Activated CD8-positive, alpha-beta T cell treated with anti-CD3 and anti-CD28 coated beads for 36 hours (primary cell): Measurements from ENCODE around the gene SREK1. TPM values are rescaled to one million over a fixed set of nuclear protein-coding genes. Genes with fewer than 3 reads are reported as not detected.

Source experiments
- ATAC-seq: fragments of 200-7000 bp; cut with Tn5 transposase; one replicate; pipeline ENCODE4 v1.10.0; 2021; ENCODE audit warnings: mild to moderate bottlenecking, moderate library complexity
- CTCF ChIA-PET: fragments of 350-600 bp; sonication (Branson Sonifier 250); formaldehyde crosslinking; loops from one replicate; lab custom pipeline; 2021; ENCODE audit warnings: antibody characterized with exemption; lab: Charles Lee
- POLR2A ChIA-PET: fragments of 350-600 bp; sonication (Branson Sonifier 250); formaldehyde crosslinking; loops from one replicate; lab custom pipeline; 2021; ENCODE audit warnings: antibody characterized with exemption; lab: Charles Lee
- DNase-seq: peaks from one replicate; pipeline ENCODE4 v3.0.0-alpha.2; 2020
- H3K27ac Mint-ChIP-seq: one replicate; pipeline ENCODE4 v1.8.0; 2021; ENCODE audit warnings: mild to moderate bottlenecking, mixed read lengths
- H3K27me3 Mint-ChIP-seq: one replicate; pipeline ENCODE4 v1.8.0; 2021; ENCODE audit warnings: mixed read lengths
- H3K36me3 Mint-ChIP-seq: one replicate; pipeline ENCODE4 v1.8.0; 2021; ENCODE audit warnings: low read depth, mixed read lengths
- H3K4me1 Mint-ChIP-seq: one replicate; pipeline ENCODE4 v1.8.0; 2021; ENCODE audit warnings: low read depth, mixed read lengths
- H3K4me3 Mint-ChIP-seq: one replicate; pipeline ENCODE4 v1.8.0; 2021; ENCODE audit warnings: mild to moderate bottlenecking, moderate library complexity, mixed read lengths
- H3K9me3 Mint-ChIP-seq: one replicate; pipeline ENCODE4 v1.8.0; 2021; ENCODE audit warnings: mixed read lengths
- CTCF ChIP-seq: fragments of 200-600 bp; IDR thresholded peaks from one replicate; pipeline ENCODE4 v1.8.0; 2022; ENCODE audit warnings: antibody characterized with exemption, mild to moderate bottlenecking
- intact Hi-C: fragments of 100-400 bp; cut with micrococcal nuclease; formaldehyde crosslinking; loops from one replicate; pipeline ENCODE4 v1.10.0; 2022
- total RNA-seq, 2 experiments: library from RNA; stranded (reverse); gene quantifications; one replicate each; pipeline ENCODE4 v1.2.3, GENCODE V29; 2021

The SREK1 gene
- total RNA-seq, result 10 to 100 TPM; 53.9 to 60.2 TPM

- intact Hi-C loops, result loop anchor here (5.0 to 10.0 kb wide), 3 partner anchors 212 to 1379 kb away; partner anchors contain the start of genes CWC27, SHLD3, SREK1IP1 and TRAPPC13
- peak; percentile 90 for ATAC-seq
- CTCF ChIA-PET, result interaction anchor here (0.8 to 1.0 kb wide), 2 partner anchors 24 to 424 kb away, joined by 3 read pairs; no protein-coding TSS in a partner anchor
- TF ChIP-seq CTCF, result no peak
- no peaks in the 10 kb centered on the region for H3K9me3 Mint-ChIP-seq
- no peaks in the 10 kb centered on the region for H3K27me3 Mint-ChIP-seq
- DNase-seq, result peak; percentile 93
- H3K36me3 Mint-ChIP-seq, result peaks cover 26% of the 10 kb centered on the region
- POLR2A ChIA-PET, result interaction anchor here (0.5 to 1.4 kb wide), 6 partner anchors 18 to 218 kb away, joined by 3 to 7 read pairs (median 4); partner anchors contain the start of gene ERBIN
- peaks cover 42% of the 10 kb centered on the region for H3K4me1 Mint-ChIP-seq
- H3K4me3 Mint-ChIP-seq, result peak within 1 kb of the TSS; percentile 89
- H3K27ac Mint-ChIP-seq, result peak within 1 kb of the TSS; percentile 99
These were observed at the start of gene SREK1 for GRCh38 chr5:66144074-66144833. TSS of gene SREK1 (plus strand) at chr5:66144300. CDS start at chr5:66144377, 77 bp downstream.

GRCh38 chr5:66100851-66101250 lies 43.2 kb upstream of the SREK1 start:
- no peaks in the 10 kb centered on the region for H3K4me1 Mint-ChIP-seq
- no peak for ATAC-seq

DNA sequence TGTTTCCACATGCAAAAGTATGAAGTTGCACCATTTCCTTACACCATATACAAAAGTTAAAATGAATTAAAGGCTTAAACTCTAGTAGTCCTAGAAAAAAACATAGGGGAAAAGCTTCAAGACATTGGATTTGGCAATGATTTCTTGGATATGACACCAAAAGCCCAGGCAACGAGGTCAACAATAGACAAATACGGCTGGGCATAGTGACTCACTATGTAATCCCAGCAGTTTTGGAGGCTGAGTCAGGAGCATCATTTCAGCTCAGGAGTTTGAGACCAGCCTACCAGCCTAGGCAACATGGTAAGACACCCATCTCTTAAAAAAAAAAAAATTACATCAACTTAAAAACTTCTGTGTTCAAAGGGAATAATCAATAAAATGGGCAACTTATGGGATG lies 30.9 kb upstream of the SREK1 start:
- DNase-seq (no peak), ATAC-seq (no peak)
- no peak for TF ChIP-seq CTCF
- CTCF ChIA-PET, result no interaction called here
- Mint-ChIP-seq H3K27ac (no peak overlapping the region), H3K9me3 (peaks cover 15% of the 10 kb centered on the region), H3K27me3 (no peaks in the 10 kb centered on the region), H3K4me3 (no peak overlapping the region), H3K36me3 (no peaks in the 10 kb centered on the region), H3K4me1 (no peaks in the 10 kb centered on the region)
- intact Hi-C loops, result no loop called here
- POLR2A ChIA-PET, result no interaction called here

More at GRCh38 chr5:66100851-66101250, 43.2 kb upstream of the SREK1 start:
- no peak overlapping the region for H3K4me3 Mint-ChIP-seq
- H3K36me3 Mint-ChIP-seq, result peaks cover 7% of the 10 kb centered on the region
- ChIA-PET POLR2A (no interaction called here), CTCF (no interaction called here)
- H3K27me3 Mint-ChIP-seq, result no peaks in the 10 kb centered on the region
- no peak overlapping the region for H3K27ac Mint-ChIP-seq
- DNase-seq, result no peak
- intact Hi-C loops, result no loop called here
- H3K9me3 Mint-ChIP-seq, result peaks cover 36% of the 10 kb centered on the region
- no peak for TF ChIP-seq CTCF

DNA sequence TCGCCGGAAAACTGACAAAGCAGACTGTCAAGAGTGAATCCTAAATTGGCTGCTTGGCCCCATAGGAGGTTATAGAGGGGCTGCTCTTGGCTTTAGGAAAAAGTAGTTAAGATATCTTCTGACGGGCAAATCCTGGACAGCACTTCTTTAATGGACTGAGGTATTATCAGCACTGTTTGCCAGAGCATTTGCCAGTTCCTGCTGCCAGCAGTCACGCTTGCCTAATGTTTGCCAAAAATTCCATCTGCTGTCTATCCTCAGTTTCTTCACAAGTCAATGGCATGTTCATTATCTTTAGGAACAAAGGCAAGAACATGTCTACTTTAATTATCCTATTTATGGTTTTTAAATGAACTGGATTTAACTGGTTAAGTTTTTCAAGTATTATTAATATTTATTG lies 25.8 kb upstream of the SREK1 start:
- H3K4me3 Mint-ChIP-seq, result no peak overlapping the region
- DNase-seq (no peak), ATAC-seq (no peak)
- peaks cover 2% of the 10 kb centered on the region for H3K27me3 Mint-ChIP-seq
- no peaks in the 10 kb centered on the region for H3K4me1 Mint-ChIP-seq
- CTCF ChIA-PET, result no interaction called here
- intact Hi-C loops, result no loop called here
- H3K36me3 Mint-ChIP-seq, result no peaks in the 10 kb centered on the region
- no peak overlapping the region for H3K27ac Mint-ChIP-seq
- TF ChIP-seq CTCF, result no peak
- POLR2A ChIA-PET, result no interaction called here
- H3K9me3 Mint-ChIP-seq, result peaks cover 1% of the 10 kb centered on the region

- intact Hi-C loops, result no loop called here
- ATAC-seq (no peak), DNase-seq (no peak)
- no peak overlapping the region for H3K27ac Mint-ChIP-seq
- ChIA-PET POLR2A (no interaction called here), CTCF (no interaction called here)
- no peaks in the 10 kb centered on the region for H3K36me3 Mint-ChIP-seq
- H3K4me1 Mint-ChIP-seq, result no peaks in the 10 kb centered on the region
- no peak overlapping the region for H3K4me3 Mint-ChIP-seq
- TF ChIP-seq CTCF, result no peak
- no peaks in the 10 kb centered on the region for H3K9me3 Mint-ChIP-seq
- peaks cover 2% of the 10 kb centered on the region for H3K27me3 Mint-ChIP-seq
These were observed 21.6 kb upstream of the SREK1 start for GRCh38 chr5:66122379-66123034.
